Activated CD4-positive, alpha-beta T cell treated with anti-CD3 and anti-CD28 coated beads, Interleukin-2, amount 10 ng/mL, durations not matched to agents 24 days and 14 days (primary cell): ENCODE results near the gene TNFRSF25. TPM values are rescaled to one million over a fixed set of nuclear protein-coding genes. Genes with fewer than 3 reads are reported as not detected.

Source experiments
- DNase-seq: peaks from one replicate; pipeline ENCODE4 v3.0.0; 2022
- H3K27ac Mint-ChIP-seq: one replicate; pipeline ENCODE4 v1.8.0; 2022; ENCODE audit warnings: mild to moderate bottlenecking, mixed read lengths
- H3K27me3 Mint-ChIP-seq: one replicate; pipeline ENCODE4 v1.8.0; 2022; ENCODE audit warnings: mixed read lengths
- H3K36me3 Mint-ChIP-seq: one replicate; pipeline ENCODE4 v1.8.0; 2022; ENCODE audit warnings: low read depth, mild to moderate bottlenecking, mixed read lengths
- H3K4me1 Mint-ChIP-seq: one replicate; pipeline ENCODE4 v1.8.0; 2021; ENCODE audit warnings: mixed read lengths
- H3K4me3 Mint-ChIP-seq: one replicate; pipeline ENCODE4 v1.8.0; 2022; ENCODE audit warnings: mild to moderate bottlenecking, moderate library complexity, mixed read lengths
- H3K9me3 Mint-ChIP-seq: one replicate; pipeline ENCODE4 v1.8.0; 2021; ENCODE audit warnings: mixed read lengths
- intact Hi-C: fragments of 100-400 bp; cut with micrococcal nuclease; formaldehyde crosslinking; loops from one replicate; pipeline ENCODE4 v1.15.1; 2023
- total RNA-seq: library from RNA; stranded (reverse); gene quantifications from 2 replicates; pipeline ENCODE4 v1.2.3, GENCODE V29; 2022

Gene TNFRSF25
- total RNA-seq, 1 donor from 2014 or later, result 139 TPM

- intact Hi-C loops, result no loop called here
- Mint-ChIP-seq H3K4me1 (peaks cover 6% of the 10 kb centered on the region), H3K36me3 (no peaks in the 10 kb centered on the region), H3K9me3 (no peaks in the 10 kb centered on the region), H3K27me3 (peaks cover 2% of the 10 kb centered on the region), H3K27ac (no peak overlapping the region), H3K4me3 (no peak overlapping the region)
- DNase-seq, result no peak
These were observed 8.2 kb upstream of the TNFRSF25 start for GRCh38 chr1:6473974-6474814.

GRCh38 chr1:6473156-6473555 is 7.2 kb upstream of the TNFRSF25 start:
- H3K4me3 Mint-ChIP-seq, result no peak overlapping the region
- no peaks in the 10 kb centered on the region for H3K36me3 Mint-ChIP-seq
- peaks cover 6% of the 10 kb centered on the region for H3K4me1 Mint-ChIP-seq
- H3K9me3 Mint-ChIP-seq, result no peaks in the 10 kb centered on the region
- H3K27ac Mint-ChIP-seq, result no peak overlapping the region
- intact Hi-C loops, result no loop called here
- H3K27me3 Mint-ChIP-seq, result no peaks in the 10 kb centered on the region
- no peak for DNase-seq

DNA sequence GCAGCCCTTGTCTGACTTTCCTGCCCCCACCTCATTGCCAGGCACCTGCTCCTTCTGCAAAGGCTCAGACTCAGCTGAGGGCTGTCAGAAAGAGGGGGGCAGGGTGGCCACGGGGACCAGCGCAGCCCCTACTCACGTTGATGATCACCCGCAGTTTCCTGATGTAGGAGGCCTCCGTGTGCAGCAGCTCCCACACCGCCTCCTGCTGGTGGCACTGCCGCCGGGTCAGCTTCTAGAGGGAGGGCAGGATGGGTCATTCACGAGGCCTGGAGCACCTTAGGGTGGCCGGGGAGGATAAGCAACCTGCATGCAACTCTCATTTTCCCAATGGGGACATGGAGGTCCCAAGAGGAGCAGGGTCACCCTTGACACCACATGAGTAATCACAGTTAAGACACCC is 6.4 kb upstream of the TNFRSF25 start:
- H3K4me1 Mint-ChIP-seq, result peaks cover 6% of the 10 kb centered on the region
- H3K27ac Mint-ChIP-seq, result no peak overlapping the region
- H3K9me3 Mint-ChIP-seq, result no peaks in the 10 kb centered on the region
- peak; percentile 76 for DNase-seq
- intact Hi-C loops, result no loop called here
- no peaks in the 10 kb centered on the region for H3K27me3 Mint-ChIP-seq
- H3K4me3 Mint-ChIP-seq, result no peak overlapping the region
- no peaks in the 10 kb centered on the region for H3K36me3 Mint-ChIP-seq

GRCh38 chr1:6471970-6472368 is 6.0 kb upstream of the TNFRSF25 start:
- no peaks in the 10 kb centered on the region for H3K36me3 Mint-ChIP-seq
- H3K4me1 Mint-ChIP-seq, result peaks cover 6% of the 10 kb centered on the region
- no peaks in the 10 kb centered on the region for H3K9me3 Mint-ChIP-seq
- intact Hi-C loops, result no loop called here
- no peak overlapping the region for H3K4me3 Mint-ChIP-seq
- no peaks in the 10 kb centered on the region for H3K27me3 Mint-ChIP-seq
- no peak overlapping the region for H3K27ac Mint-ChIP-seq
- no peak for DNase-seq

- no peak overlapping the region for H3K27ac Mint-ChIP-seq
- peaks cover 6% of the 10 kb centered on the region for H3K4me1 Mint-ChIP-seq
- no peaks in the 10 kb centered on the region for H3K36me3 Mint-ChIP-seq
- no peak overlapping the region for H3K4me3 Mint-ChIP-seq
- no peaks in the 10 kb centered on the region for H3K27me3 Mint-ChIP-seq
- no peak for DNase-seq
- intact Hi-C loops, result no loop called here
- no peaks in the 10 kb centered on the region for H3K9me3 Mint-ChIP-seq
These were observed 5.4 kb upstream of the TNFRSF25 start for GRCh38 chr1:6471086-6471969.

GRCh38 chr1:6470132-6471085 is 4.4 kb upstream of the TNFRSF25 start:
- Mint-ChIP-seq H3K9me3 (no peaks in the 10 kb centered on the region), H3K4me1 (peaks cover 1% of the 10 kb centered on the region), H3K4me3 (no peak overlapping the region), H3K36me3 (peaks cover under 1% of the 10 kb centered on the region), H3K27me3 (no peaks in the 10 kb centered on the region), H3K27ac (no peak overlapping the region)
- DNase-seq, result no peak
- intact Hi-C loops, result no loop called here

- Mint-ChIP-seq H3K36me3 (peaks cover 12% of the 10 kb centered on the region), H3K4me1 (peaks cover 9% of the 10 kb centered on the region), H3K9me3 (no peaks in the 10 kb centered on the region), H3K4me3 (no peak overlapping the region), H3K27me3 (no peaks in the 10 kb centered on the region), H3K27ac (no peak overlapping the region)
- no peak for DNase-seq
- intact Hi-C loops, result no loop called here
These were observed 2.9 kb upstream of the TNFRSF25 start for GRCh38 chr1:6468729-6469461.

DNA sequence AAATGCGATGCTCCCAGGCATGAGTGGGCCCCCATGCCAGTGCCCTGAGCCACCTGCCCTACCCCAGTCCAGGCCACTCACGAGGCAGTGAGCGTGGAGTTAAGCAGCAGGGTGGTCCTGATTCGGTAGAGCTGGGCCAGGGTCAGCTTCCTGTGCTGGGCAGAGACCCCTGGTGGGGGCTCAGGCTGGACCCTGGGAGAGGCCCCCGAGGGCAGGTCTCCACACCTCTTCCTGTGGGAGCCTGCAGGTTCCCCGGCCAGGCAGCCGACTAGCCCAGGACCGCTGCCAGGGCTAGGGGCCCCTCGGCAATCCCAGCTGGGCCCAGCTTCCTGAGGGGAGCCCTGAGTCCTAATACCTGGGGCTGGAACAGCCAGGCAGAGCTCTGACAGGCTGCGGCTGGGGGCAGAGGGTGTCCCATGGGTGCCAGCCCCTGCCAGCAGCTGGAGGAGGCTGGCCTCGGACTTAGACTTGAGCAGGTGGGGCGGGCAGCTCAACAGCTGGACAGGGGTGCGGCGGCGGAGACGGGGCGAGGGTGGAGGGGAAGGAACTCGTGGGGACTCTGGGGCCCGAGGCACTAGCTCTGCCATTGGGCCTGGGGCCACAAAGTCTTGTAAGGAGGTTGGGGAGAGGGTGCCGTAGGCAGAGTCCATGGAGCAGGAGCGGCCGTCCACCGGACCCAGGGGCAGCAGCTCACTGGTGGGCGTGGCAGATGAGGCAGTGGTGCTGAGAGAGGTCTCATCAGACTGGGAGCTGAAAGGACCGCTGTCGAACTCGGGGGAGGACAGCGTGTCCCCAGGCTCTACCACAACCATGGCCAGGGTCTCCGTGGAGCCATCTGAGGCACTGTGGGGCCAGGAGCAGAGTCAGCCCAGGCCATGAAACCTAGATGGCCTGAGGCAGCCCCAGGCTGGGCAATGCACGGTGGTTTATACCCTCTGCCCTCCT is 2.0 kb upstream of the TNFRSF25 start:
- Mint-ChIP-seq H3K4me1 (peaks cover 13% of the 10 kb centered on the region), H3K36me3 (peaks cover 16% of the 10 kb centered on the region), H3K27ac (peak overlapping the region; percentile 45), H3K27me3 (no peaks in the 10 kb centered on the region), H3K4me3 (peak overlapping the region; percentile 26), H3K9me3 (no peaks in the 10 kb centered on the region)
- intact Hi-C loops, result loop anchor here (1.0 kb wide), 1 partner anchor 7 kb away; no protein-coding TSS in a partner anchor
- DNase-seq, result no peak

DNA sequence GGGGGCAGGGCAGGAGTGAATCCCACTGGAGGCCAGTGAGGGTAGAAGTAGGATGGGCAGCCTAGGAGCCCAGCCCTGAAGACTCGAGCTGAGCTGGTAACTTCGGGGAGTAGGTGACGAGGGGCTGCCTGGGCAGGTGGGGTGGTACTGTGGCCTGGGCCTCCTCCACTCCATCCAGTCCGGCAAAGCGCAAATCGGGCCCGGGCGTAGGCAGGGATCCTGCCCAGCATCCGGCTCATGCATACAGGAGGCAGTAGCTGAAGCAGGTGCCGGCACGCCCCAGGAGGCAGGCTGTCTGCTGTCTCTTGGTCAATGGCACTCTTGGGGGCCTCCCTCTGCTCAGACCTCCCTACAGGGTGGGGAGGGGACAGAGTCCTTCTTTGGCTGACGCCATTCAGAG is 1.3 kb upstream of the TNFRSF25 start:
- no peaks in the 10 kb centered on the region for H3K27me3 Mint-ChIP-seq
- peaks cover 21% of the 10 kb centered on the region for H3K36me3 Mint-ChIP-seq
- peak overlapping the region; percentile 45 for H3K27ac Mint-ChIP-seq
- no peaks in the 10 kb centered on the region for H3K9me3 Mint-ChIP-seq
- intact Hi-C loops, result loop anchor here (1.0 kb wide), 1 partner anchor 8 kb away; no protein-coding TSS in a partner anchor
- peaks cover 19% of the 10 kb centered on the region for H3K4me1 Mint-ChIP-seq
- peak overlapping the region; percentile 26 for H3K4me3 Mint-ChIP-seq
- no peak for DNase-seq

DNA sequence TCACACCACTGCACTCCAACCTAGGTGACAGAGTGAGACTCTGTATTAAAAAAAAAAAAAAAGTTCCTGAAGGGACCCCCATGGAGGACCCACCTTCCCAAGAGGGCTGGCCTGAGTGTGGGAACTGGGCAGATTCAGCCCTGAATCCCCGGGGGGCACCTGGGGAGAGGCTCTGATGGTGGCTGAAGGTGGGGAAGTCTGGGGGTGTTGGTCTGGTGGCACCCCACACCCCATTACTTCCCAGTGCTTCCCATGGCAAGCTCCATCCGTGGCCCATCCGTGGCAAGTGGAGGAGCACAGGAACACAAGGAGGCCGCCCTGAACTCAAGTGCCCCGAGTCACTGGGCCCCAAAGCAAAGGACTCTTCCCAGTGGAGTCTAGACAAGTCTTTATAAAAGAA is 778 bp upstream of the TNFRSF25 start:
- intact Hi-C loops, result loop anchor here (1.0 kb wide), 1 partner anchor 9 kb away; no protein-coding TSS in a partner anchor
- Mint-ChIP-seq H3K4me3 (peak overlapping the region; percentile 98), H3K9me3 (no peaks in the 10 kb centered on the region), H3K4me1 (peaks cover 23% of the 10 kb centered on the region), H3K36me3 (peaks cover 26% of the 10 kb centered on the region), H3K27ac (no peak overlapping the region), H3K27me3 (no peaks in the 10 kb centered on the region)
- DNase-seq, result no peak

- H3K9me3 Mint-ChIP-seq, result no peaks in the 10 kb centered on the region
- peak overlapping the region; percentile 85 for H3K27ac Mint-ChIP-seq
- H3K4me3 Mint-ChIP-seq, result peak overlapping the region; percentile 98
These were observed 440 bp downstream of the TNFRSF25 start for GRCh38 chr1:6465461-6466005.

GRCh38 chr1:6464915-6465314 is 1.1 kb downstream of the TNFRSF25 start:
- Mint-ChIP-seq H3K9me3 (no peaks in the 10 kb centered on the region), H3K27me3 (no peaks in the 10 kb centered on the region), H3K4me3 (peak overlapping the region; percentile 98), H3K4me1 (peaks cover 37% of the 10 kb centered on the region), H3K27ac (peak overlapping the region; percentile 85), H3K36me3 (peaks cover 40% of the 10 kb centered on the region)
- intact Hi-C loops, result loop anchor here (5.0 kb wide), 1 partner anchor 43 kb away; the partner anchor contains the start of gene ESPN
- no peak for DNase-seq

More at GRCh38 chr1:6465461-6466005, 440 bp downstream of the TNFRSF25 start:
- intact Hi-C loops, result no loop called here
- peaks cover 36% of the 10 kb centered on the region for H3K36me3 Mint-ChIP-seq
- H3K4me1 Mint-ChIP-seq, result peaks cover 33% of the 10 kb centered on the region
- H3K27me3 Mint-ChIP-seq, result no peaks in the 10 kb centered on the region
- peak; percentile 83 for DNase-seq
